Daoy (cell line): ENCODE measurements around the gene TRPM6. TPM values are rescaled to one million over a fixed set of nuclear protein-coding genes. Genes with fewer than 3 reads are reported as not detected.

ENCODE experiments used
- DNase-seq: peaks from one replicate; pipeline ENCODE4 v3.0.0-alpha.2; 2015; ENCODE audit warnings: low read depth
- total RNA-seq: library from RNA; depleted of rRNA; stranded (reverse); fragments of >200 nt; shearing (Covaris generic); gene quantifications from 2 replicates; pipeline ENCODE4 v1.2.3, GENCODE V29; 2014; rRNA removed

Gene TRPM6
- total RNA-seq, 1 experiment from 2014 or later: 0.11 TPM

DNA sequence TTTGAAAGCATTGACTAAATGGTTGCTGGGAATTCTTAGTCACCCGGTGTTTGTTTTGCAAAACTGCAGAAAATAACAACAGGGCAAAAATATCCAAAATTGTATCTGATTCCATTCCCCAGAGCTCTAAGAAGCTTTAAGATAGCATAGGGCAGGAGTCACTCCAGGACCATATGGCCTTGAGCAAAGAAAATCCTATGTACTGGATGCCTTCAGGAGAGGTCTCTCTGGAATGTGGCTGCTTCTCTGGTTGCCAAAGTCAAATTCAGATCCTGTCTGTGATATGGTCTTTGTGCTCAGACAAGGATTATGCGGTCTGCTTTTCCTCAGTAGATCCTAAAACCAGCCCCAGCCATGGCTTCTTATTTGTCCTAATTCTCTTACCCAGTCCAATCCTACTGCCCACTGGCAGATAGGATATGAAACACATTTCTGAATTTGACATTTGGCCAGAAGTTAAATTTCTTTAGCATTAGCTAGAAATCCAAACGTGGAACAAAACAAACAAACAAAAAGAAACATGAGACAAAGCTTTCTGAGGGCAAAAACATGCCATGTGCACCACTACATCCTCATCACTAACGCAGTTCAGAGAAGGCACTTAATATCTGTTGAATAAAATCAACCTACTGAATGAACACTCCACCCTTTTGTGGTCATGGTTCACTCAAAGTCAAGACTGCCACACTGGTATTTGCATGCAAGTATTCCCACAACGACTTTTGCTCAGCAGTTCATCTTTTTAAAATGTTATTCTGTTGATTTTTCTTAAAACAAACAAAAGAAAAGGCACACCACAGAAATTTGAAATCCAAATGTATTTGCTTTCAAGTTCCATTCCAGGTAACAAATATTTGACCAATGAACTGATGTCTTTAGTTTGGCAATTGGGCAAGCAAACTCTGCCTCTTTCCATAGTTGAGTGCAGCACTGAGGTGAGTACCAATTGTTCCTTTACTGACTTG, 165.7 kb downstream of the TRPM6 start:
- DNase-seq: no peak

DNA sequence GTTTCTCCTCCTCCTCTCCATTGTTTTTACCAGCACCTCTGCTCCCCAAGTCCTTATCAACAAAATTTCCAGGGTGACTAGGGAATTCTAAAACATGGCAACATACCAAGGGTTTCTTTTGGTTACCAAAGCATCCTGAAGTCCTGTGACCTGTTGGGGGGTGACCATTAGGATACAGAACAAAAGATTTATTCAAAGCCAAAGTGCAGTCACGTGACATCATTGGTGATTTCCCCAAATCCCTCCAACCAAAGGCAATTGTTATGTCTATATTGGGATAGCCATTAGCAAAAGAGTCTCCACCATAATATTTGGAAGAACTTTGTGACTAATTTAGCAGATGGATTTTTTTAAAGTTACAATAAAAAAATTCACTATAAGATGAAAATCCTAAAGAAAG, 168.4 kb downstream of the TRPM6 start:
- DNase-seq: no peak

DNA sequence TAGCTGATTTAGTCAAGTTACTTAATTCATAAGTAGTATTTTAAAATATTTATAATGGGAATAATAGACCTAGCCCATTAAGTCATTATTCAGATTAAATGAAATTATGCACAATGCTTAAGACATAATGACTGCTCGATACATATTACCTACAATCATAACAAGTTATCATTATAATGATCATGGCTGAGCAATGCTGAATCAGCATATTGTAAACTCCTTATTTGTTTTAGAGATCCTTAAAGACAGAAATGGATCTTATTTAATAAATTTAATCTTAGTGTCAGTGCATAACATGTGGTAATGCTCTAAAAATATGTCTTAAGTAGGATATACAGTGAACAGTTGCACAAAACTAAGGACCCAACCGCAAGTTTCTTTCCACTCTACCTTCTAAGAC, 169.0 kb downstream of the TRPM6 start:
- DNase-seq: no peak

DNA sequence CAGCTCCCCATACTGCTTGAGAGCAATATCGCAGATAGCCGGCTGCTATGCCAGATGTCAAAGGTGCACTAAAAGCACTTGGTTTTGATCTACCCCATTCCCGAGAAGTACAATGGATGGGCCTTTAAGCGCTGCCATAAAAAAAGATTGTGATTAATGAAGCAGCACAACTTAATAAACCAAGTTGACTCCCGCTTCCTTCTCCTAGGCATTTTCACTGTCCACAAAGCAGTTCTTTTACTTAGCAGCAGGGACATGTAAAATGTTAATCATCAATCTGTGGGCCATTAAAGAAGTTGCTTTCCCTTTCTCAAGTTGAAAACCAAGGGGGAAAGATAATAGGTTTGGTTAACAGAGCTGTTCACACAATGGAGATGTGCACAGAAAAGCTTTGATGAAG, 176.4 kb downstream of the TRPM6 start:
- no peak for DNase-seq

DNA sequence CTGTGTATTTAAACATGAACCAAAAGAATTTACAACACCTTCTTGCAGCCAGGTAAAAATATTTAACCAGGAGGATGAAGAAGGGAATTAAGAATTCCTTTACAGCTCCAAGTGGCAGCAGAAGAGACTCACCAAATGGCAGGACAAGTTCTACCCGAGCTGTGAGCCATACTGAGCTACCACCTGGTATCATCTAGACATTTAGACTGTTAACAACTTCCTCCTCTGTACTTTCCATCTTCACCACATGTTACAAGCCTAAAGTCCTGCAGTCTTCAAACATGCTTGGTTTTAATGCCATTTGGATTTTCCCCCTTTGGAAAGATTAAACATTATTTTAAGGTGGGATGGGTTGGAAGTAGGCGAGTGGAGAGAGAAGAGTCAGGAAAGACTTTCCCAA, 190.2 kb downstream of the TRPM6 start:
- DNase-seq: no peak

DNA sequence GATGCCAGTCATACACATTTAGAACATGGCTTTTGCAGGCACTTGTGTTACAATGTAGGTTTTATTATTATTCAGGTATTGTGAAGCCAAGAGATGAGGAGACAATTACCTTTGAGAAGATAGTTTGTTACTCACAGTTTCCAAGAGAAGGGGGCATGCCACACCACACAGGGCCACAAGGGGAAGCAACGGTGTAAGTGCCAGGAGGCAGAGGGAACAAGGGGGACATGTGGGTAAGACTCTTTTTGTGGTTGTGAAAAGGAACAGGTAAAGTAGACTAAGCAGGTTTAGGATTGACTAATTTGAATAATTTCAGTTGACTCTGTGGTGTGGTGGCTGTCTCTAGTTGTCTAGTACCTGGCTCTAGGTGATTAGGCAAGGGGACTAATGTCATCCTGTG, 191.2 kb downstream of the TRPM6 start:
- no peak for DNase-seq

DNA sequence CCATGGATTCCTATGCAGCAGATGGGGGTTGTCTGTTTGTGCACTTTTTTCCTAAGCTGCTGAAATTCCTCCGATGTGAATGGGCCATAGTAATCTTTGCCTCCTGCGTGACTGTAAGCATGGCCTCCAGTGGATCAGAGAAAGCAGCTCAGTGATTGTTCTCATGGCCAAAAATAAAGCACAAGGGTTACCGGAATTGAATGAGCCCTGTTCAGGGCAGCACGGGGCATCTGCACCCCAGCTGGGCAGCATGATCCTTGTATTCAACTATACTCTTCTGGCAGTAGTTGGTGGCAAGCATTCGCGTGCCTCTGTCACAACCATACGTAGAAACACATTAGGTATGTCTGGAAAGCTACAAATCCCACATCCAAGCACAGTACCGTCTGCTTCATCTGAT, 196.7 kb downstream of the TRPM6 start:
- no peak for DNase-seq

DNA sequence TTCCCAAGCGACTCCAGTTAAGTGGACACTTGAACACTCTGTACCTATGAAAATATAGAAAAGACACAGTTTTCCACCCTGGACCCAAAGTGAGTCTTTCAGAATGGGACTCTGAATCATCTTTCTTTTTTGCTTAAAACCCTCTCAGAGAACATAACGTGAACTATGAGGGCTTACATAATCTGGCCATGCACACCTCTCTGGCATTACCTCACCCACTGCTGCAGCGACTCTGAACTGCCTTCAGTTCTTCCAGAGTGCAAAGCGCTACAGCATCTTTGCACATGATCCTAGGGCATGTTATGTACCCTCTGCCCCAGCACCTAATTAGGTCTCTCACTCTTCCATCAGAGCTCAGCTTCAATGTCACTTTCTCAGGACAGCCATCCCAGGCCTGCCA, 204.4 kb downstream of the TRPM6 start:
- no peak for DNase-seq

DNA sequence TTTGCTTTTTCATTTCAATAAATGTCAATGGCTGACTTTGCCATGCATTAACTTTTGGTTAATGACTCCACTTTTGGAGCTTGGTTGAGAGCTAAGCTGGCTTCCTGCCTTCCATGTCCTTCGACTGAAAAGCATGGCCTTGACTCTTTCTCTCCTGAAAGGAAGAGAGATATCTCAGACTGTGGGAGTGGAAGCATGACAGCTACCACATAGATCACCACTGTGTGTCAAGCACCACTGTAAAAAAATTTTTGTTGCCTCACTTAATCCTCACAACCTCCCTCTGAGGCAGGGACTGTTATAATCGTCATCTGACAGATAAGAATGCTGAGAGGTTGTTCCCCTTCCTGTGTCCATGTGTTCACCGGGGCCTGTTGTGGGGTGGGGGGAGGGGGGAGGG, 205.8 kb downstream of the TRPM6 start:
- DNase-seq: no peak

DNA sequence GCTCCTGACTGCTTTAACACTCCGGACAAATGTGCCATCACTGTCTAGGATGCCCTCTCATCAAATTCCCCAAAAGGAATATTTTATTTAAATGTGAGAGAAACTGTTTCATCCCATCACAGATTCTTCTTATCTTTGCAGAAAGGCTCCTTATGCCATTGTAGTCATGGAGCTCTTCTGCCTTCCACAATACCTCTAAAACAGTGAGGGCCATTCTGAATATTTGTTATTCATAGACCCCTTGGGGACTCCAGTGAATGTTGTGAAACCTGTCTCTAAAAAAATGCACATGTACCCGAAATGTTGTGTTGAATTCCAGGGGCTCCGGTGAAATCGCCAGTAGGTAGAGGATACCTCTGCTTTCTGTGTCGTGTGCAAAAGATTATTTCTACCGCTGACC, 213.6 kb downstream of the TRPM6 start:
- DNase-seq: no peak

Other genes starting within 250 kb of the TRPM6 start
- gene C9orf40, start 65.0 kb upstream of the TRPM6 start, total RNA-seq: 19.5 and 20.1 TPM in 2 replicates
- gene CARNMT1, start 140.4 kb upstream of the TRPM6 start, total RNA-seq: 35.5 and 38.7 TPM in 2 replicates
- 10.1 and 13.8 TPM in 2 replicates for gene NMRK1, start 200.2 kb upstream of the TRPM6 start, total RNA-seq
- 36.6 and 40.6 TPM in 2 replicates for gene OSTF1, start 200.6 kb upstream of the TRPM6 start, total RNA-seq